ENCODE results near the gene NPIPB8.

DNA sequence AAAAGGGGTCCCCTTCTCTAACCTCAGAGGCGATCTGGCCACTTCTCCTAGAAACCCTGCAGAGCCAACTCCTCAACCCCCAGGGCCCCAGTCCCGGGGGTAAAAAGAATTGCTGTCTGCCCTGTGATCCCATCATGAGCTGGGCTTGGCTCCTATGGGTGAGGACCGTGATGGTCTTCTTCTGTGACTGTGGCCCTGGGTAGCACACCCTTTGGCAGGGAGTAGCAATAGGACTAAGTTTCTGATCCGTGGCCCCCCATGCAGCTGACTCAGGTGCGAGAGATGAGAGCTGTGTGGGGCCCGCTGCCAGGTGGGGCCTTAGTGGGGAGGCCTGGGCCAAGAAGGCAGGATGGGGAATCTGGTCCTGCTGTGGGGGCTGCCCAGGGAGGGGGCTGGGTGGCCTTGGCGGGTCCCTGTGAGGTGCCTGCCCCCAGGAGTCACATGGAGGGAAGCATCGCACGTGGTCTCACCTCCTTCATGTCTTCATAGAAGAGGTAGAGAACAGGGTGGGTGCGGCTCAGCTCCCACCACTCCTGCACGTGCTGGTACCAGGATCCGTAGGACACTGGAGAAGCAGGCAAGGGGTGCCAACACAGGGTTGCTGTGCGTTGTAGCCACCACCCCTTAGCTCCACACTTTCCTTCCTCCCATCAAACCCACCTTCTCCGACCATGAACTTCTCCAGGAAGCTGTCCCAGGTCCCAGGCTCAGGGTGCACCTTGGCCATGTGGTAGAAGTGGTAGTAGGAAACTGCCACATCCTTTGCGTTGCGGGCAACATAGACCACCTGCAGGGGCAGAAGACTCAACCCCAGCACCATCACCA lies 31.4 kb upstream of the NPIPB8 start:
- TF ChIP-seq, protein P1, sequence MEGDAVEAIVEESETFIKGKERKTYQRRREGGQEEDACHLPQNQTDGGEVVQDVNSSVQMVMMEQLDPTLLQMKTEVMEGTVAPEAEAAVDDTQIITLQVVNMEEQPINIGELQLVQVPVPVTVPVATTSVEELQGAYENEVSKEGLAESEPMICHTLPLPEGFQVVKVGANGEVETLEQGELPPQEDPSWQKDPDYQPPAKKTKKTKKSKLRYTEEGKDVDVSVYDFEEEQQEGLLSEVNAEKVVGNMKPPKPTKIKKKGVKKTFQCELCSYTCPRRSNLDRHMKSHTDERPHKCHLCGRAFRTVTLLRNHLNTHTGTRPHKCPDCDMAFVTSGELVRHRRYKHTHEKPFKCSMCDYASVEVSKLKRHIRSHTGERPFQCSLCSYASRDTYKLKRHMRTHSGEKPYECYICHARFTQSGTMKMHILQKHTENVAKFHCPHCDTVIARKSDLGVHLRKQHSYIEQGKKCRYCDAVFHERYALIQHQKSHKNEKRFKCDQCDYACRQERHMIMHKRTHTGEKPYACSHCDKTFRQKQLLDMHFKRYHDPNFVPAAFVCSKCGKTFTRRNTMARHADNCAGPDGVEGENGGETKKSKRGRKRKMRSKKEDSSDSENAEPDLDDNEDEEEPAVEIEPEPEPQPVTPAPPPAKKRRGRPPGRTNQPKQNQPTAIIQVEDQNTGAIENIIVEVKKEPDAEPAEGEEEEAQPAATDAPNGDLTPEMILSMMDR (conservative IDR thresholded peaks at IDR 0.05; ENCODE audit: low read depth, low read length): no peak
- no peak for TF ChIP-seq EZH2phosphoT487 (IDR thresholded peaks at IDR 0.05; ENCODE audit: borderline replicate concordance, low read length)

Data from PC-3 (cell line).